ENCODE measurements around the gene PTPN4.

PTPN4 gene

DNA sequence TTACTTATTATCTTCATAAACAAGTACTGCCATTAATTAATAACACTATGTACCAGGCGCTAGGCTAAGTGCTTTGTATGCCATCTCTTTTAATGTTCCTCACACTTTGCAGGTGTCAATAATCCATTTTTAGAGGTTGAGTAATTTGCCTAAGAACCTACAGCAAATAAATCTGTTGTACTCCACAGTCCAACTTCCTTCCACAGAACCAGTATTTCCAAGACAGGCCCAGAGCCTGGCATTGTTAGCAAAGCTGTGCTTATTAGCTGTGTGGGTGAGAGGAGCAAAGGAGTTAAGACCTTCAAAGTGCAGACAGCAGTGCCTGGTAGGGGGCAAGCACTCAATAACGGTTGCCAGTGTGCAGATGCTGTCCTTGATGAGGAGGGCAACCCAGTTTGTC, 14.2 kb upstream of the PTPN4 start:
- TF ChIP-seq REST (IDR thresholded peaks at IDR 0.05; ENCODE audit: low read depth), result no peak
- TF ChIP-seq TEAD4 (IDR thresholded peaks at IDR 0.05), result no peak
- TF ChIP-seq YY1 (IDR thresholded peaks at IDR 0.05; ENCODE audit: low read depth), result no peak
- TF ChIP-seq NFIC (IDR thresholded peaks at IDR 0.05), result no peak
- TF ChIP-seq FOXM1 (IDR thresholded peaks at IDR 0.05; ENCODE audit: borderline replicate concordance, low read depth), result no peak
- no peak for TF ChIP-seq EP300 (IDR thresholded peaks at IDR 0.05; ENCODE audit: borderline replicate concordance)
- no peak for TF ChIP-seq CREB1 (IDR thresholded peaks at IDR 0.05; ENCODE audit: low read depth)
- TF ChIP-seq TCF12 (IDR thresholded peaks at IDR 0.05; ENCODE audit: low read depth), result no peak
- no peak for TF ChIP-seq MAX (IDR thresholded peaks at IDR 0.05)
- no peak for TF ChIP-seq RAD21 (IDR thresholded peaks at IDR 0.05; ENCODE audit: low read depth)
- TF ChIP-seq ZBTB7A (IDR thresholded peaks at IDR 0.05; ENCODE audit: low read depth), result no peak
- no peak for TF ChIP-seq USF1 (IDR thresholded peaks at IDR 0.05)
- TF ChIP-seq TAF1 (IDR thresholded peaks at IDR 0.05; ENCODE audit: low read depth), result no peak
- TF ChIP-seq CEBPB (IDR thresholded peaks at IDR 0.05), result no peak
- TF ChIP-seq EGR1 (IDR thresholded peaks at IDR 0.05), result no peak

DNA sequence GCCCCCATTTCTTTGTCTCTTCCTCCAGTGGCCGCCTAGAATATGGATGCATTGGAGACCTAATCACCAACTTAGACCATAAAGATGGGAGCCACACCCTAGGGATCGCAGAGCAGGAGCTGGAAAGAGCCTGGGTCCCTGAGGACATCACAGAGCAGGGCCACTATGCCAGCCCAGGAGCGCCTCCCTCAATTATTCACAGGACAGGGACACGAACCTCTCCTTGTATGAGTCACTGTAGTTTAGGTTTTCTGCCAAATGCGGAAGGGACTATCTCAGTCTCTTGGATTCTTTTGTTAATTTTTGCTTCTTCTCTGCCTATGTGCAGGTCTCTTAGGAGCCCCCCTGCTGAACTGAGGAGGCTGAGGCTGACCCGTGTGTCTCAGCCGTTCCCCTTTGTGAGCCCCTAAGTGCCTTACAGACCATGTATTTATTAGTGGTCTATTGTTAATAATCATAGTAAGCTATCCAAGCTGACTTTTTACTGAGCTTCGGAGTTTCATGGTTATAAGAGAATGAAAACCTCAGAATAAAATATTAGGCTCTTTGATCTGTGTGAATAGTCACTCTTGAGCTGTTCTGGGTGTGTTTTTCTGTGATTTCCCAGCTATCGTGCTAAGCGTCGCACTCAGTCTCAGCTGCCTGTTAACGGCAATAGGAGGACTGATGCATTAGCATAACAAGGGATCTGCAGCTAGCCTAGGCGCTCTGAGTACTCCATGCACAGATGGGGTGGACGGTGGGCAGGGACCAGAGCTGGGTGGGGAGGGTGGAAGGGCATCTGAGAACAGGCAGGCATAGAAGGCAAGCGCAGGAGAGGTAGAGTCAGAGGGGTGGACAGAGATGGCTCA, 12.7 kb upstream of the PTPN4 start:
- TF ChIP-seq REST (IDR thresholded peaks at IDR 0.05; ENCODE audit: low read depth), result no peak
- TF ChIP-seq NFIC (IDR thresholded peaks at IDR 0.05), result no peak
- no peak for TF ChIP-seq RAD21 (IDR thresholded peaks at IDR 0.05; ENCODE audit: low read depth)
- TF ChIP-seq CEBPB (IDR thresholded peaks at IDR 0.05), result no peak
- no peak for TF ChIP-seq TAF1 (IDR thresholded peaks at IDR 0.05; ENCODE audit: low read depth)
- TF ChIP-seq EGR1 (IDR thresholded peaks at IDR 0.05), result no peak
- no peak for TF ChIP-seq FOXM1 (IDR thresholded peaks at IDR 0.05; ENCODE audit: borderline replicate concordance, low read depth)
- TF ChIP-seq TEAD4 (IDR thresholded peaks at IDR 0.05), result no peak
- no peak for TF ChIP-seq USF1 (IDR thresholded peaks at IDR 0.05)

GRCh38 chr2:119748135-119748534, 11.6 kb upstream of the PTPN4 start:
- TF ChIP-seq YY1 (IDR thresholded peaks at IDR 0.05; ENCODE audit: low read depth), result no peak

- TF ChIP-seq TCF12 (IDR thresholded peaks at IDR 0.05; ENCODE audit: low read depth) (no peak), TAF1 (IDR thresholded peaks at IDR 0.05; ENCODE audit: low read depth) (no peak), REST (IDR thresholded peaks at IDR 0.05; ENCODE audit: low read depth) (no peak), USF1 (IDR thresholded peaks at IDR 0.05) (no peak), CEBPB (IDR thresholded peaks at IDR 0.05) (no peak), NFIC (IDR thresholded peaks at IDR 0.05) (no peak), FOXM1 (IDR thresholded peaks at IDR 0.05; ENCODE audit: borderline replicate concordance, low read depth) (no peak)
These were observed 10.2 kb upstream of the PTPN4 start for GRCh38 chr2:119749477-119750012.
